SK-N-SH (cell line): ENCODE results near the gene BEGAIN.

ENCODE experiments used
- CHD2 ChIP-seq: fragments of 150-350 bp; IDR thresholded peaks from 2 replicates; pipeline ENCODE4 v1.6.1; 2018; ENCODE audit warnings: low read length; ENCODE audit not compliant: partially characterized antibody
- EP300 ChIP-seq, 2 experiments: IDR thresholded peaks; 2 replicates each; pipeline versions ENCODE4 v1.4.0 to v1.6.1; 2012; ENCODE audit warnings: borderline replicate concordance in 1 of 2, low read depth in 1 of 2, low read length in 1 of 2
- EZH2phosphoT487 ChIP-seq: fragments of 200-600 bp; sonication (generic); IDR thresholded peaks from 2 replicates; pipeline ENCODE4 v1.6.1; 2017; ENCODE audit warnings: low read depth, mixed run types, mild to moderate bottlenecking, antibody characterized with exemption, moderate library complexity, borderline replicate concordance
- NFIC ChIP-seq: IDR thresholded peaks from 2 replicates; pipeline ENCODE4 v1.4.0; 2012; ENCODE audit warnings: borderline replicate concordance
- RCOR1 ChIP-seq: fragments of 150-350 bp; IDR thresholded peaks from 2 replicates; pipeline ENCODE4 v1.6.1; 2017; ENCODE audit warnings: antibody characterized with exemption, low read length
- SIN3A ChIP-seq: IDR thresholded peaks from 2 replicates; pipeline ENCODE4 v1.6.1; 2012; ENCODE audit warnings: low read depth, mild to moderate bottlenecking, low read length, moderate library complexity, borderline replicate concordance
- TAF1 ChIP-seq: IDR thresholded peaks from 2 replicates; pipeline ENCODE4 v1.6.1; 2012; ENCODE audit warnings: low read depth, mild to moderate bottlenecking, low read length, moderate library complexity, borderline replicate concordance
- TCF12 ChIP-seq: IDR thresholded peaks from 2 replicates; pipeline ENCODE4 v1.4.0; 2012
- TF ChIP-seq, protein P1 (sequence below): fragments of 200-600 bp; sonication (generic); IDR thresholded peaks from 2 replicates; pipeline ENCODE4 v1.6.1; 2017; ENCODE audit warnings: antibody characterized with exemption, mild to moderate bottlenecking, moderate library complexity

DNA sequence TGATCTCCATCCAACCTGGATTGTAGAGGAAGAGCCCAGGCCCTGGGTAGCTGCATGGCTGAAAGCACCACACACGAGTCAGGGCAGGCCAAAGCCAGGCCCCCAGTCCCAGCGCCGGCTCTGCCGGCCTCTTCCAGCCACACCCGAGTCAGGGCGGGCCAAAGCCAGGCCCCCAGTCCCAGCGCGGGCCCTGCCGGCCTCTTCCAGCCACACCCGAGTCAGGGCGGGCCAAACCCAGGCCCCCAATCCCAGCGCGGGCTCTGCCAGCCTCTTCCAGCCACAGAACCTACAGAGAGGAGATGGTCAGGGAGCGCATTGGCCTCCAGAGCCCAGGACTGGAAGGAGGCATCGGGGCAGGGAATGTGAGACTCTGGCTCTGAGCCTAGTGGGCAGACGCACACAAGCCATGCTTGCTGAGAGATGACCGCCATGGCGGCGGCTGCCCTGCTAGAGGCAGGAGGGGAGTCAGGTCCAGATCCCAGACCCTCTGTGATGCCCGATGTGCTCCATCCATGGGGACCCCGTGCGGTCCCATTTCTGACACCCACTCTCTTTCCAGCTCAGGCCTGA is 30.2 kb downstream of the BEGAIN start:
- no peak for TF ChIP-seq TAF1
- TF ChIP-seq, protein P1, sequence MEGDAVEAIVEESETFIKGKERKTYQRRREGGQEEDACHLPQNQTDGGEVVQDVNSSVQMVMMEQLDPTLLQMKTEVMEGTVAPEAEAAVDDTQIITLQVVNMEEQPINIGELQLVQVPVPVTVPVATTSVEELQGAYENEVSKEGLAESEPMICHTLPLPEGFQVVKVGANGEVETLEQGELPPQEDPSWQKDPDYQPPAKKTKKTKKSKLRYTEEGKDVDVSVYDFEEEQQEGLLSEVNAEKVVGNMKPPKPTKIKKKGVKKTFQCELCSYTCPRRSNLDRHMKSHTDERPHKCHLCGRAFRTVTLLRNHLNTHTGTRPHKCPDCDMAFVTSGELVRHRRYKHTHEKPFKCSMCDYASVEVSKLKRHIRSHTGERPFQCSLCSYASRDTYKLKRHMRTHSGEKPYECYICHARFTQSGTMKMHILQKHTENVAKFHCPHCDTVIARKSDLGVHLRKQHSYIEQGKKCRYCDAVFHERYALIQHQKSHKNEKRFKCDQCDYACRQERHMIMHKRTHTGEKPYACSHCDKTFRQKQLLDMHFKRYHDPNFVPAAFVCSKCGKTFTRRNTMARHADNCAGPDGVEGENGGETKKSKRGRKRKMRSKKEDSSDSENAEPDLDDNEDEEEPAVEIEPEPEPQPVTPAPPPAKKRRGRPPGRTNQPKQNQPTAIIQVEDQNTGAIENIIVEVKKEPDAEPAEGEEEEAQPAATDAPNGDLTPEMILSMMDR = no peak
- TF ChIP-seq SIN3A = no peak
- no peak for TF ChIP-seq EZH2phosphoT487
- no peak for TF ChIP-seq NFIC
- no peak for TF ChIP-seq RCOR1
- no peak for TF ChIP-seq CHD2
- no peak for TF ChIP-seq EP300 (IDR thresholded peaks at IDR 0.05; ENCODE audit: borderline replicate concordance in 1 of 2, low read depth in 1 of 2, low read length in 1 of 2)
- no peak for TF ChIP-seq TCF12
